HL-60 (cell line): ENCODE results near the gene SLX1A.
"Not testable (repeated sequence)": the region's sequence is repeated elsewhere in the genome, so short reads cannot be mapped to it uniquely, and the experiment has no call there.

Experiments
- DNase-seq, 2 experiments: peaks; one replicate each; pipeline ENCODE4 v3.0.0-alpha.2; 2010 to 2020; ENCODE audit warnings: low read depth in 1 of 2, low spot score in 1 of 2
- H3K27ac ChIP-seq: fragments of 250-450 bp; sonication (Bioruptor Pico); replicated peaks from 2 replicates; pipeline ENCODE4 v1.5.1; 2020; ENCODE audit warnings: mild to moderate bottlenecking, moderate library complexity
- H3K27me3 ChIP-seq: fragments of 250-450 bp; sonication (Bioruptor Pico); 2 replicates; pipeline ENCODE4 v1.5.1; 2021; ENCODE audit warnings: mild to moderate bottlenecking, moderate library complexity; ENCODE audit not compliant: insufficient read depth, poor library complexity, severe bottlenecking
- H3K4me3 ChIP-seq: replicated peaks from 2 replicates; pipeline ENCODE4 v1.5.1; 2011; ENCODE audit warnings: mild to moderate bottlenecking, control low read depth, low read length; ENCODE audit not compliant: insufficient read depth

Gene SLX1A

DNA sequence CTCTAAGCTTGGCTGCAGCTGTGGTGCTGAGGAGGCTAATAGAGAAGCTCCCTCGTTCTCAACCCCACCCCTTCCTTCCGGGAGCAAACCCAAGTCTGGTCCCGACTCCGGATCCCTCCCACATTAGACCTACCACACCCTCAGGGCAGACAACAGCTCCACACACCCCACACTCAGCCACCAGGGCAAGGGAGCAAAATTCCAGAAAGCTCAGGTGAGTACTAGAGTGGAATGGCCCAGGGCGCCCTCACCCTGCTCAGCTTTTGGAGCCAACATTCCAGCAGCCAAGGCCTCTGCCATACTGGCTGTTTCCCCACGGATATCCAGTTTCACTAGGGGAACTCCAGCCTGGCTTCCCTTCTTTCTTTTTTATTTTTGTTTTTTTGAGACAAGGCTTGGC is 15.4 kb downstream of the SLX1A start:
- peak in 1 of 2 experiments; percentile 1 for DNase-seq
- H3K27ac ChIP-seq, H3K4me3 ChIP-seq, H3K27me3 ChIP-seq: not testable (repeated sequence)

DNA sequence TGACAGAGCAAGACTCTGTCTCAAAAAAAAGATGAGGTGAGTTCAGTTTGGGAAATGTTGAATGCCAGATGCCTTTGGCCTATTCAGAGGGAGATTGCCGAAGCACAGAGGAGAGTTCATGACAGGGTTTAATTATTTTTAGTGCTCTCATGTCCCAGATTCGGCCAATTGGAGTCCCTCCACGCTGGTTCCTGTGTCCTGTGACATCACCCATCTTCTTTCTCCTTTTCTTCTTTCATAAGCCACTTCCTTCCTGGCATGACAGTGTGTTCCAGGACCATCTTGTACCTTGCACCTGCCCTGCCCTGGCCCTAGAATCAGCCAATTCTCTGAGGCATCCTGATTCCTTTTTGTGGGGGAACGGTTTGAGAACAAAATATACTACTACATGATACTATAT is 17.7 kb downstream of the SLX1A start:
- not testable (repeated sequence) for H3K27me3 ChIP-seq

DNA sequence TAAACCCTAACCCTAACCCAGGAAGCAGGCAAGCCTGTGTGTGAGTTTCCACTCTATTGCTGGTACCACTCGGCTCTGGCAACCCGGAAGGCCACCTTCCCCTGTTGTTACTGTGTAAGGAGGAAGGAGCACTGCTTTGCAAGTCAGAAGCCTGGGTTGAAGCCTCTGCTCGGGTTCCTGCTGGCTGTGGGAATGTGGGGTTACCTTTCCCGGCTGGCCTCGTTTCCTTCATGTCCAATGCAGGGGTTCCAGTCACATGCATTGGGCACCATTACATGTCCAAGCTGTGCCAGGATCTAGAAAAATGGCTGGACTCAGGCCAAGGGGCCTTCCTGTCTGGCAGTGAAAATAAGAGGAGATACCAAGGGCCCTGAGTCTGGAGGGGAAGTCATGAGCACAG is 23.4 kb downstream of the SLX1A start:
- not testable (repeated sequence) for DNase-seq, H3K4me3 ChIP-seq, H3K27ac ChIP-seq, H3K27me3 ChIP-seq

More for the DNA sequence above, 17.7 kb downstream of the SLX1A start:
- not testable (repeated sequence) for H3K4me3 ChIP-seq, DNase-seq, H3K27ac ChIP-seq
